NCI-H524 treated with DMSO at 0.1 percent for 48 hours (cell line): ENCODE measurements around the gene RABGAP1L.
A peak's percentile ranks its signal among the peaks of the same experiment; 100 is the strongest.

Source experiments
- DNase-seq: peaks from one replicate; lab custom pipeline; 2025; lab: John Stamatoyannopoulos, UW

The RABGAP1L gene

DNA sequence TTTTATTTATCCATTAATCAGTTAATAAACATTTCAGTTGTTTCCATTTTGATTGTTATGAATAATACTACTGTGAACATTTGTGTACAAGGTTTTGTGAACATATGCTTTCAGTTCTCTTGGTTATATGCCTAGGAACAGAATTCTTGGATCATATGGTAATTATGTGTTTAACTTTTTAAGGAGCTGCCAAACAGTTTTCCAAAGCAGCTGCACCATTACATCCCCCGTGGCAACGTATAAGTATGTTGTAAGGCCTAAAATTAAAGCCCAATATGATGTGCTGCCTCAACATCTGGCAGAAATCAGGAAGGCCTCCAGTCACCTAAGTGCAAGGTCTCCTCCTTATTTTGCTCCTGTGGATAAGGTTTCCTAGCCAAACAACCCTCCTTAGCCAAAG, 604.9 kb downstream of the RABGAP1L start:
- DNase-seq = no peak

DNA sequence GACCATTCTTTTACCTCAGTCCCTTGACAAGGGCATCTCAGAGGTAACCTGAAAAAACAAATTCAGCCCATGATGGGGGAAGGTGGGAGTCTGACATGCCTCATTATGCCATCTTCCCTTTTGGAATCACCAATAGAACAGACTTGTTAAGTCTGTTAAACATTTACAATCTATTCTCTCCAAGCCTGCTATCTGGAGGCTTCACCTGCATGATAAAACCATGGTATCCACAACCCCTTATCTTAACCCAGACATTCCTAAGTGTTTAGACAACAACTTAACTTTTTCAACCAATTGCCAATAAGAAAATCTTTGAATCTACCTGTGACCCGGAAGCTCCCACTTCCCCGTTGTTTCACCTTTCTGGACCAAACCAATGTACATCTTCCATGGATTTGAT, 607.4 kb downstream of the RABGAP1L start:
- no peak for DNase-seq

DNA sequence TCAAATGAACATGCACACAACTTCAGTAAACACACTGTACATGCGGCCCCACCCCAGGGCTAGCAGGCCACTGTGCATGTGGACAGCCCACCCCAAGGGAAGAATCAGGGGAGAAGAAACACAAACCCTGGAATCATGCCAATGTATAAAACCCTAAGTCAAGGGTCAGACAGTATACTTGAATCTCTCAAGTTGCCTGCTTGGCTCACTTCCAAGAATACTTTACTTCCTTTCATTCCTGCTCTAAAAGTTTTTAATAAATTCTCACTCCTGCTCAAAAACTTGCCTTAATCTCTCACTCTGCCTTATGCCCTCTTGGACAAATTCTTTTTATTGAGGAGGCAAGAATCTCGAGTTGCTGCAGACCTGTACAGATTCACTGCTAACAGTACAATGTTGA, 609.2 kb downstream of the RABGAP1L start:
- DNase-seq = no peak

DNA sequence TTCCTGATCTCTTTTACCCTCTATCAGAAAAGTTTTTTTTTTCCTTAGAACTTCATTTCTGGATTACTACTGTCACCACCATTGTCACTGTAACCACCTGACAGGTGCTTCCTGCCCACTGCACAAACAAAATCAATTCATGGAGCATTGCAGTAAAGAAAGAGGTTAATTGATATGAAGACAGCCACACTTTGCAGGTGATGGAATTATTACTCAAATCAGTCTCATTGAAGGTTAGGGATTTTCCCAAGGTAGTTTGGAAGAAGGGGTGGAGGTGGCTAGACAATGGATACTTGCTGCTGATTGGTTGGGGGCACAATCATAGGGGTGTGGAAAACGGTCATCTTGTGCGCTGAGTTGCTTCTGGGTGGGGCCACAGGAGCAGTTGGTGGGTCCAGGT, 609.6 kb downstream of the RABGAP1L start:
- no peak for DNase-seq

DNA sequence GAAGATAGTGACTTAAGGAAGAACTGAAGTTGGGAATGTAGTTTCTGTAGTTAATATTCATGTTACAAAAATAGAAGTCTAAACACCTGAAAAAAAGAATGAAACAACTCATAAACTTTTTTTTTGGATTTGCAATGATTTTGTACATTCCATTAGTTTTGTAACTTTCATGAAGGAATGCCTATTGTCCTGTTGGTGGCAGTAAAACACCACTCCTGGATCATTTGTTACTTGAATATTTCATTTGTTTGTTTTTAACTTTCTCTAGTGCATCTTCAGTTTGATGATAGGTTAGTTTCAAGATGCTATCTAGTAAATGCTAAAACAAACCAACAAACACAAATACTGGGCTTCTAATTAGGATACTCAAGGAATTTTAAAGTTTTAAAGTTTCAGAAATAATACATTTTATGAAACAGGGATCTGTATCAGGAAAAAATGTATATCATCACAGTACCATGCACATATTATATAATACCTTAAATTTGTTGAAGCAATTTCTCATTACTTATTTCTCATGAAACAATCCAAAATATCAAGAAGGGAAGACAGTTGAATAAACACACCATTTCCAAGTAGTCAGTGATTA, 610.7 kb downstream of the RABGAP1L start:
- DNase-seq = no peak

DNA sequence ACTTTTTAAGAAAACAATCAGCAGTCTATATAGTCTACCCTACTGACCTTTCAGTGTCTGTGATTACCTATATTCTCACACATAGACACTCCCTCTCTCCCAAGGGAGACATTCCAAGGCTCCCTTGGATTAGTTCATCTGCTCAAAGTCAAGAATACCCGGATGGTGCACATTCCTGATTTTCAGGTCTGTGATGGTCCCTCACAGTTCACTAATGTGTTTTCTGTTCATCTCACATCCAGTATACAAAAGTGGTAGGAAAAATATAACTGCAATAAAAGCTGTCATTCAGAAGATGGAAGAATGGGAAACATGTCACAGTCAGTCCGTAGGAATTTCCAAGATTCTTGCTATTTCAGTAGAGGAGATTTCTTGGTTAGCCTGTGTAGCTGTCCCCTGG, 616.3 kb downstream of the RABGAP1L start:
- no peak for DNase-seq

DNA sequence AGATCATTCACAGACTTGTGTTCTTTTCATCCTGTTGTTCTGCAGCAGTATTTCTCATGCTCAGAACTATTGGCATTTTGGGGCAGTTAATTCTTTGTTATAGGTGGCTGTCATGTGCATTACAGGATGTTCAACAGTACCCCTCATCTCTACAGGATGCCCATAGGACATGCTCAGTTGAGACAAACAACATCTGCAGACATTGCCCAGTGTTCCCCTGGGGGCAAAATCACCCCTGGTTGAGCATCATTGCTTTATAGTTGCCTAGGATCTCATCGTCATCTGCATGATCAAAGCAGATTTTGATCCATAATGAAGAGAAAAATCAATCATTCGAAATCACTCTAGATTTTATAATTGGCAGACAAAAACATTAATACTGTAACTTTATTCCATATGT, 617.9 kb downstream of the RABGAP1L start:
- no peak for DNase-seq

DNA sequence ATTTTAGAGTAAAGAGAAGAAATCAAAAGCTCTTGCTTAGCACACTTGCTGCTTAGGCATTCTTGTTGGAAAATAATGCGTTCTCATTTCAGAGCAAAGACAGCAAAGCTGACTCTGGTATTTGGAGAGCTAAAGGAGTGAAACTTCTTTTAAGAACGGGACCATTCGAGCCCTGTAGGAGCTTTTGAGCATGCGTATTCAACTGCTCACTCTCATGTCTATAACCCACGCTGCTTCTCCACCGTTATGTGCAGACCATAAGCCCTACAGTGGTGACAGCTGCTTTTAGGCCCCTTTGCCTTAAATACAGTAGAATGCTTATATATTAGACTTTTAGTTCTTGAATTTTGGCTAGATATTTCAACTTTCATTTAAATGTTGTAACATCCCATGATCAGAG, 626.2 kb downstream of the RABGAP1L start:
- DNase-seq = no peak

DNA sequence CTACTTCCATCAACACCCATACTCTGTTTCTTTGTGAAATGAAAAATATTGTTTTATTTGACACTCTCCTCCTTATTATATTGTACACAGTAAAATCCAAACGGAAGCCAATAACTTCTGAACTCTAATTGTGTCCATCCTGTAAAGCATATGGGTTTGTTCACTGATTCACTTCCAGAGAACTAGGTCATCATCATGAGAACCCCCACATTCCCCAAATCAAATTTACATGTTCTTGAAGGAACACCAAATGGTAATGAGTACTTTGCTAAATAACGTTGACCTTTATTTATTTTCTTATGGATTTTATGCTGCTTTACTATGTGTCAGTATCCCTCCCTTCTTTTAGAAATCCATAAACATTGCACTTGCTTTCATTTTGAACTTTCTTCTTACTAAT, 627.0 kb downstream of the RABGAP1L start:
- DNase-seq = no peak

DNA sequence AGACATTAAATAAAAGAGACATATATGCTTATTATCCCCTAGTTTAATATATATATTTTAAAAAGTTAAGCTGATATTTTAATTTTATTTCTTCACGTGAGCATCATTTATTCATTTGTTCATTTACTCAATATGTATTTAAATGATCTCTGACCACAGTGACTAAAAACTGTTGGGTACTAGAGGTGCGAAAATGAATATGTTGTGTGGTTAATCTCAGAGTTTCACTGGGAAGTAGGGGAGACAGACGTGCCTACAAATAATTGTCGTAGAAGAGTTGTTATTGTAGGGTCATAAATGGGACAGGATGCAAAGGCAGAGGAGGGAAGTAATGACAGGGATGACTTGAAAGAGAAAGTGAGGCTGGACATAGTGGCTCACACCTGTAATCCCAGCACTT, 627.4 kb downstream of the RABGAP1L start:
- DNase-seq = no peak

DNA sequence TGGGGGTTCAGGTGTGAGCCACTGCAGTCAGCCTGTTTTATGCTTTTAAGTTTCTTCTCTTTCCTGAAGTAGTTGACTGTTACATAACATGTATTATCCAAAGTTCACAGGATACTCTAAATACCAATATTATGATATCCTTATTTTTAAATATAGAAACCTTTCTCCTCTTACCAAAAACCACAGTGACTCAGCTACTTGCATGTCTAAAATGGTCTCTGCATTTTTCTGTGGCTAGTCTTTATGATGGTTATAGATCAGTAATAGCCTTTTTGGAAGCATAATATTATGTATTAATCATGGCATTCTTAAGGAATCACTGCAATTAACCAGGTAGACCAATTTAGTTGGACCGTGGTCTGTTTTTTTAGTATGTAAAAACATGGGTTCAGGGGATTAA, 629.7 kb downstream of the RABGAP1L start:
- no peak for DNase-seq

DNA sequence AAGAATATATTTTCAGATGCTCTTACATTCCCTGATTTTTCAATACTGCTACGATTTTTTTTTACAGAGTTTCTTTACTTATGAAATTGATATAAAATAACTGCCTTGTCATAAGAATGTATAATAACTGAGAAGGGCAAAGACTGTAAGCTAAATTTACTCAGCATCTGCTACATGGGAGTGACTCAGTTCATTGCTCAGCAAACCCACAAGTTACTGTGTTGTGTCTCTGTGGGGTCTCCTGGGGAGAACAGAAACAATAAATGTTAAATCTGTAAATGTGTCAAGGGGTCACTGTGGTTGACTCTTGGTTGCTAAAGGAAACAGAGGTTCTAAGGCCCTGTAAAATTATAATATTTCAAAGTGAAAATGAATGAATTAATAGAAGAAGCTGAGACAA, 630.1 kb downstream of the RABGAP1L start:
- DNase-seq = no peak

DNA sequence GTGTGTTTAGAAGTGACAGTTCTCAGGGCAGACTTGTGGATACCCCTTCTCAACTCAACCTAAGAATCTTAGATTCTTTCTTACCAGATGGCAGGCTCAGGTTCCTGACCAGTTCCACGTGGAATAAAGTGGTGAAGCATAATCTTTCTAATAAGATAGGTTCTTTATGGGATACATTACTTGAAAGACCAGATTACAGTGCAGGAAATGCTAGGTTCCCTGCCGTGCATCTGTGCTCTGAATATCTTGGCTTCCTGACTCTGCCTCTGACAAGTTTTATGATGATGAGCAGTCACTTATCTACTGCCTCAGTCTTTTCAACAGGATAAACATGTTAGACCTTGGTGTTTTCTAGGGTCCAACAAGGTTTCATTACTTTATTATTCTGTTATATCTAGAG, 632.5 kb downstream of the RABGAP1L start:
- DNase-seq = peak; percentile 64

DNA sequence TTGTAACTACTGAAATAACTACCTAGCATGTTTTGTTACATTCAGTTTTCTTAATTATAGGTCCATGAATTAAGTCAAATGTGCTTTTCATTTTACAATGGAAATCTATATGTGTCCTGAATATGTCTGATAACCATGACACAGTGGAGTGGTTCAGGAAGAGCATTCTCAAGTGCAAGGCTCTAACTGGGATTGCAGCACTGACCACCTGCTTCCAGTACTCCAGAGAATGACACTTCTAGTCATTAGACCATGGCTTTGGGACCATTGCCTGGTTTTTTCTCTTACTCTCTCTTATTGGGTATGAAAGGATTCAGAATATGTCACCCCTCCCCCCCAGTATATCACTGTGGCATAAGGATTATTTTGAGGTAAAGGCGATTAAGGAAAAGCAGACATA, 635.5 kb downstream of the RABGAP1L start:
- peak; percentile 48 for DNase-seq

DNA sequence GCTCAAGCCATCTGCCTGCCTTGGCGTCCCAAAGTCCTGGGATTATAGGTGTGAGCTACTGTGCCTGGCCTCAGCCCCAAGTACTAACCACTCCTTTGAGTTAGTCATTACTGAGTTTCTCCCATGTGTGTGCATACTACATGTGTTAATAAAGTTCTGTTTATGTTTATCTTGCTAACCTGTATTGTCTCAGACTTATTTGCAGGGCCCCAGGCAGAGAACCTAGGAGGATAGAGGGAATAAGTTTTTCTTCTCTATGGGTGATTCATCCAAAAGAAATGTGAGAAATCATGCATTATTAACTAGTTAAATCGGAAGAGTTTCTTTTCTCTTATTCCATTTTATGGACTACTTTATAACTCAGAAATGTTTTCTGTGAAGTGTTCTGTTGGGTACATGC, 636.5 kb downstream of the RABGAP1L start:
- no peak for DNase-seq

DNA sequence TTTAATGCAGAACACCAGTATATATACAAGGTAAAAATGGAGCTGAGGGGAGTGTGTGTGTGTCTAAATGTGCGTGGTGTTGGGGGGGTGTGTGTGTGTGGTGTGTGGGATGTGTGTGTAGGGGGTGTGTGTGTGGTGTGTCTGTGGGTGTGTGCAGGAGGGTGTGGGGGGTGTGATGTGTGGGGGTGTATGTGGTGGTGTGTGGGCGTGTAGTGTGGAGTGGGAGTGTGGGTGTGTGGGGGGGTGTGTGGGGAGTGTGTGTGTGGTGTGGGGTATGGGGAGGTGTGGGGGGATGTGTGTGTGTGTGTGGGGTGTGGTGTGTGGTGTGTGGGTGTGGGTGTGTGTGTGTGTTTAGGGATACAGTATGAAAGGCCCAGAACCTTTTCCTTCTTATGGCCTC, 638.1 kb downstream of the RABGAP1L start:
- DNase-seq = no peak

DNA sequence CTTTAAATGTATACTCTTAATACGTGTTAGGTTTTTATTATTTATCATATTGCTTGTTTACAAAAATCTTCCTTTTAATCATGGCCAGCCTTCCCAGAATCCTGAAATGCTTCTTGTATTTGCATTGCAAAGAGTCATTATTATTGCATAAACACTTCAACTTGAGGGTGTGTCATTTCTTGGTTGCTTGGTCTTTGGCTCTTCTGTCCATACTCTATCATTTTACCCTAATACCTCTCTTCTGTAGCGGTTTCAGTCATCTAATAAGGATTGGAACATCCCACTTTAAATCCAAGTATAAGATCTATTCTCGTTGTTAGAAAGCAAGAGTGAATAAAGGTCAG, 639.8 kb downstream of the RABGAP1L start:
- no peak for DNase-seq

DNA sequence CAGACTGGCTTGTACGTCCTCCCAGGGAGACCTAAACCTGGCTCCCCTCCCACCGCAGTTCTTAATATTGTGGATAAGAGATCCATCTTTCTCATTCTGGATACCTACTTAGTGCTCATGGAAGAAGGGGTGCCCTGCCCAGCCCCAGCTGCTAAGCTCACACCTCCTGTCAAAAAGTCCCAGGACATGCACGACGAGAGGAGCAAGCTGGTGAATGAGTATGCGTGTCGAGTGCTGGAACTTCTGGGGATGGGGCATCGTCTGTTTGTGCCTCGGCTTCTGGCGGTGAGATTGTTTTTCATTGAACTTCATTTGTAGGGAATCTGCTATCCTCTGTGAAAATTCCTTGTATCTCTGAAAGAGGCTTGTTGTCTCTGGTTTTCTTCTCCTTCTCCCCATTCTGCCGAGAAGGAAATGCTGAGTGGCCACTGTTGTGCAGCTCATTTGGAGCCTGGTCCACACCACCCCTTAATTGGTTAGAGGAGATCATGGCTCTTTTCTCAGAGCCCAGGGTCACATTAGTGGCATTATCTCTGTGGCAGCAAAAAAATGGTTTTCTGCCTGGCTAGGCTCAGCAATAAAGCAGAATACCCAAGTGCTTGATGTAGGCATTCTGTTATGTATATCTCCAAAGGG, 641.0 kb downstream of the RABGAP1L start:
- no peak for DNase-seq

DNA sequence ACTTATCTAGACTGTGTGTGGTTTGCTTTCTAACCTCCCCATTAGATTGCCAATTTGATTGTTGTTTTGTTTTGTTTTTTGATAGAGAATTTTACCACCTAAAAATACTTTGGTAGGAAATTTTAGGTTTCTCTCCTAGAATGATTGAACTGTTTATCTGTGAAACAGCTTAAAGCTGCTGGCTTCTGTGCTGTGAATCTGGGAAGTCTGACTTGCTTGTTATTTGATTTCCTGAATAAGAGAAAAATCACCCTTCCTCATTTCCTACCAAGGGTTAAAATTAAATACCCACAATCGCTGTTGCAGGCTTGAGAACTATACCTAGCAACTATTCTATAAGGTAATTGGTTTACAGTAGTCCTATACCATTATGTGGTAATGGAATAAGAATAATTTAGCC, 641.6 kb downstream of the RABGAP1L start:
- no peak for DNase-seq

DNA sequence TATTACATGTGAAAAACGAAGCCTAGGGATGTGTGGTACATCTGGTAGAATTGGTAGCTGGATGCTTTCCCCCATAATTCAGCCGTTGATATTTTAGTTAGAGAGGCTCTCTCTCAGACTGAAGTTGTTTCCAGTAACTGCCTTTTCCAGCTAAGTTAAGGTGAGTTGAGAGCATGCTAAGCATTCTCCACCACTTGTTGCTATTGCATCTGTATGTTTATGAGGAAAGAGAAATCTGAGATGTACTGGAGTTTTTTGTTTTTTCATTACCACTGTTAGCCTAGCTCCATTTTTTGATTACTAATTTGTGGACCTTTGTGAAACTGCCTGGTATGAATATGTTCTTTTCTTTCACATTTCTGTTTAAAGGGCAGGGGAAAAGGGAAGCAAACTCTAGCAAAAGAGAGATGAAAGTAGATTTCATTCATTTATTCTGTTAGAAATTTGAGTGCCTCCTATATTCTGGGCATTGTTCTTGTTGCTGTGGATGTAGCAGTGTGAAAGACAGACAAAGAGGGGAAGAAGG, 650.5 kb downstream of the RABGAP1L start:
- DNase-seq = no peak

DNA sequence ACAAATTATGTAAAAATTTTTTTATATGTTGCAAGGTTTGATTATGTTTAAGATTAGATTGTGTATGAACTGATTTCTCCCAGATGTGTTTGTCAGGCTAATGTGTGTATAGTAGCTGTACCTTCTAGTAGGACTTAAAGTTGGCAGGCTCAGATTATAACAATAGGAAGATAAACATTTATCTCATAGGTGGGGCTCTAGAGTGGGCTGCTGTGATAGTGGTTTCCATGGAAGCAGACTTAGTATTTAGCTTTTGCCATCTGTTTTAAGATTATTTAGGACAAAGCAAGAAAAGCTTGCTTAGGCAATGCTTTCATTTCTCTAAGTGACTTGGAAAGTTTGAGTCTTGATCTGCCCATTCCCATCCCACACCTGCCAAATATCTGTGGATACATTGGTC, 652.7 kb downstream of the RABGAP1L start:
- DNase-seq = peak; percentile 11

DNA sequence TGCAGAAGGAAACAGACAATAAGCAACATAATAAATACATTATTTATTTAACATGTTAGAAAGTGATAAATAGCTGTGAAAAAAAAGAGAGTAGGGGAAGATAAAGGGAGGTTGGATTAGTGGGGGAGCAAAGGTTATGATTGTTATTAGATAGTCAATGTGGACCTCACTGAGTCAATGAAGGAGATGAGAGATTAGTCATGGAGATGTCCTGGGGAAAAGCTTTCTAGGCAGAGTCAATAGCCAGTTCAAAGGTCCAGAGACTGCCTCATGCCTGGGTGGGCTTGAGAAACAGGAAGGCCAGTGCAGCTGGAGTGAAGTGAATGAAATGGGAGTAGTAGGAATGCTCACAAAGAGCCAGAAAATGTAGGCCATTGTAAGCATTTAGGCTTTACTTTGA, 653.3 kb downstream of the RABGAP1L start:
- DNase-seq = no peak

DNA sequence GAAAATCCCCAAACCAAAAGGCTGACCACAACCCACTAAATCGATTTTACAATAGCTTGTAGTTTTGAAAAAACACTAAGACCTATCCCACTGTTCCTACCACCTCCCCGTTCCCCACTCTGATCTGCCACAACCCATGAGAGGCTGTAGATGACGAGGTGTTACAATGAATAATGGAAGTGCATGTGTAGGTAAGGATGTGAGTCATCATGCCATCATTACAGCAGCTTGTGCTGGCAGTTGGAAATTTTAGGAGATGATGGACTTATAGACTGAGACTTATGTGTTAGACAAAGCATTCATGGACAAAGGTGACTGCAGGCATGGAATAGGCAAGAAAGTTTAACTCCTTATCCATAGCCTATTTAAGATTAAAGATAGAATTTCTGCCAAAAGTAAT, 655.7 kb downstream of the RABGAP1L start:
- no peak for DNase-seq

DNA sequence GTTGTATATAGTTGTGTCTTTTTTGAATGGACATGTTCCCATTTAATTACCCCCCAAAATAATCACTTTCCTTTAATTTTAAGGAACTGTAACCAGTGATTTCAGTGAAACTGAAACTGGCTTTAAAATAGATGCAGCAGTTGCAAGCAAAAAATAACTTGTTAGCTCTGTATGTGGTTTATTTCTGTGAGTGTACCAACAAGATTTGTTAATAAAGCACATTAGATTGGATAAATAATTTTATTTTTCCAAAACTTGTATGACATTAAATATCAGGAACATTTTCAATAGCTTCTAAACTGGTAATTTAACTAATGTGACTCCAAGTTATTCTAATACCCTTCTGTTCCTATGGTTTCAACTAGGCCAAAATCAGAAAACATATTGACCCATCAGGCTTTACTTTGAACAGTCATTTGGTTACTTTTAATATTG, 656.2 kb downstream of the RABGAP1L start:
- DNase-seq = no peak
